Stimulated activated CD8-positive, alpha-beta memory T cell treated with anti-CD3 and anti-CD28 coated beads, Interleukin-12 subunit alpha, Interleukin-12 subunit beta, amount 100 ng/mL, for 1 hour (primary cell): ENCODE data around the gene STAMBPL1.

Source experiments
- DNase-seq: peaks from one replicate; pipeline ENCODE4 v3.0.0-alpha.2; 2020; ENCODE audit warnings: low read depth

STAMBPL1 gene

GRCh38 chr10:88893611-88894010, 13.6 kb downstream of the STAMBPL1 start:
- no peak for DNase-seq

GRCh38 chr10:88895250-88895649, 15.2 kb downstream of the STAMBPL1 start:
- DNase-seq: no peak

- no peak for DNase-seq
Observed at GRCh38 chr10:88896372-88896993, 16.4 kb downstream of the STAMBPL1 start.

GRCh38 chr10:88896994-88897853, 17.2 kb downstream of the STAMBPL1 start:
- no peak for DNase-seq

- no peak for DNase-seq
Observed at GRCh38 chr10:88898727-88899126, 18.7 kb downstream of the STAMBPL1 start.

- DNase-seq: no peak
Observed at GRCh38 chr10:88899886-88900285, 19.8 kb downstream of the STAMBPL1 start.

GRCh38 chr10:88901206-88901983, 21.4 kb downstream of the STAMBPL1 start:
- DNase-seq: no peak

- no peak for DNase-seq
Observed at GRCh38 chr10:88901984-88902789, 22.1 kb downstream of the STAMBPL1 start.

- no peak for DNase-seq
Observed at GRCh38 chr10:88903715-88904114, 23.7 kb downstream of the STAMBPL1 start.

- no peak for DNase-seq
Observed at GRCh38 chr10:88906921-88907320, 26.9 kb downstream of the STAMBPL1 start.

GRCh38 chr10:88908194-88908593, 28.1 kb downstream of the STAMBPL1 start:
- DNase-seq: no peak

- DNase-seq: no peak
Observed at GRCh38 chr10:88911116-88911515, 31.1 kb downstream of the STAMBPL1 start.

GRCh38 chr10:88911851-88912250, 31.8 kb downstream of the STAMBPL1 start:
- no peak for DNase-seq

- no peak for DNase-seq
Observed at GRCh38 chr10:88913127-88913526, 33.1 kb downstream of the STAMBPL1 start.

- no peak for DNase-seq
Observed at GRCh38 chr10:88913788-88914187, 33.7 kb downstream of the STAMBPL1 start.

- DNase-seq: no peak
Observed at GRCh38 chr10:88915781-88916180, 35.7 kb downstream of the STAMBPL1 start.

- no peak for DNase-seq
Observed at GRCh38 chr10:88916231-88916630, 36.2 kb downstream of the STAMBPL1 start.

- no peak for DNase-seq
Observed at GRCh38 chr10:88916986-88917385, 36.9 kb downstream of the STAMBPL1 start.

GRCh38 chr10:88918191-88918905, 38.3 kb downstream of the STAMBPL1 start:
- no peak for DNase-seq

- DNase-seq: no peak
Observed at GRCh38 chr10:88919041-88919440, 39.0 kb downstream of the STAMBPL1 start.

- no peak for DNase-seq
Observed at GRCh38 chr10:88920198-88920597, 40.2 kb downstream of the STAMBPL1 start.
